Neuronal stem cell (in vitro differentiated cells): ENCODE data around the gene MALT1.

Experiments
- DNase-seq: peaks from one replicate; pipeline ENCODE4 v3.0.0-alpha.2; 2013; ENCODE audit warnings: low spot score
- H2AFZ ChIP-seq: one replicate; pipeline ENCODE4 v1.6.1; 2013; ENCODE audit warnings: mild to moderate bottlenecking, low read length, inconsistent platforms
- H2AK5ac ChIP-seq: 2 replicates; pipeline ENCODE4 v1.6.1; 2013; ENCODE audit warnings: low read depth, mild to moderate bottlenecking, inconsistent platforms, low read length, moderate library complexity, mixed read lengths
- H2BK120ac ChIP-seq: 2 replicates; pipeline ENCODE4 v1.6.1; 2013; ENCODE audit warnings: low read depth, mild to moderate bottlenecking, inconsistent platforms, low read length, moderate library complexity, mixed read lengths
- H2BK12ac ChIP-seq: one replicate; pipeline ENCODE4 v1.6.1; 2013; ENCODE audit warnings: low read length, inconsistent platforms
- H2BK15ac ChIP-seq: 2 replicates; pipeline ENCODE4 v1.6.1; 2013; ENCODE audit warnings: mild to moderate bottlenecking, low read length, inconsistent platforms, mixed read lengths
- H2BK5ac ChIP-seq: one replicate; pipeline ENCODE4 v1.6.1; 2013; ENCODE audit warnings: inconsistent platforms, mild to moderate bottlenecking, low read length, moderate library complexity
- H3K14ac ChIP-seq: one replicate; pipeline ENCODE4 v1.6.1; 2013; ENCODE audit warnings: low read length, inconsistent platforms
- H3K18ac ChIP-seq: 2 replicates; pipeline ENCODE4 v1.6.1; 2013; ENCODE audit warnings: low read length, inconsistent platforms
- H3K23ac ChIP-seq: 2 replicates; pipeline ENCODE4 v1.6.1; 2013; ENCODE audit warnings: low read depth, mild to moderate bottlenecking, mixed read lengths, low read length, inconsistent platforms; ENCODE audit not compliant: poor library complexity
- H3K27ac ChIP-seq: replicated peaks from 3 replicates; pipeline ENCODE4 v1.5.1; 2013; ENCODE audit warnings: low read length, inconsistent platforms
- H3K27me3 ChIP-seq, 3 experiments: 2 replicates each; pipeline ENCODE4 v1.6.1; 2013; ENCODE audit warnings: low read length in 3 of 3, mild to moderate bottlenecking in 2 of 3, inconsistent platforms in 1 of 3, low read depth in 1 of 3, mixed read lengths in 1 of 3, moderate library complexity in 1 of 3; ENCODE audit not compliant: control insufficient read depth in 3 of 3, insufficient read depth in 3 of 3
- H3K36me3 ChIP-seq, 2 donors: replicated peaks in 1 of 2; 2 replicates each; pipeline ENCODE4 v1.6.1; 2013; ENCODE audit warnings: low read length in 2 of 2; ENCODE audit not compliant: control insufficient read depth in 2 of 2, insufficient read depth in 2 of 2
- H3K4ac ChIP-seq: 2 replicates; pipeline ENCODE4 v1.6.1; 2013; ENCODE audit warnings: inconsistent platforms, mild to moderate bottlenecking, low read length, moderate library complexity
- H3K4me1 ChIP-seq, 2 donors: 1 replicate in 1 of 2; 2 replicates in 1 of 2; pipeline ENCODE4 v1.6.1; 2013; ENCODE audit warnings: low read length in 2 of 2, low read depth in 1 of 2; ENCODE audit not compliant: control insufficient read depth in 2 of 2, insufficient read depth in 1 of 2
- H3K4me2 ChIP-seq: one replicate; pipeline ENCODE4 v1.6.1; 2013; ENCODE audit warnings: mild to moderate bottlenecking, low read length, inconsistent platforms; ENCODE audit not compliant: insufficient read depth, poor library complexity, severe bottlenecking
- H3K4me3 ChIP-seq, 2 donors: 2 replicates each; pipeline ENCODE4 v1.5.1; 2013; ENCODE audit warnings: low read length in 2 of 2, mild to moderate bottlenecking in 2 of 2, inconsistent platforms in 1 of 2, moderate library complexity in 1 of 2
- H3K79me1 ChIP-seq: one replicate; pipeline ENCODE4 v1.6.1; 2013; ENCODE audit warnings: low read depth, mild to moderate bottlenecking, inconsistent platforms, low read length, moderate library complexity
- H3K9ac ChIP-seq: one replicate; pipeline ENCODE4 v1.6.1; 2013; ENCODE audit warnings: mild to moderate bottlenecking, low read depth, low read length, inconsistent platforms; ENCODE audit not compliant: poor library complexity
- H3K9me3 ChIP-seq, 2 donors: replicated peaks in 1 of 2; 2 replicates each; pipeline versions ENCODE3 to v1.6.1; 2013; ENCODE audit warnings: low read length in 2 of 2, mild to moderate bottlenecking in 2 of 2, inconsistent platforms in 1 of 2, low read depth in 1 of 2, mixed read lengths in 1 of 2, moderate library complexity in 1 of 2; ENCODE audit not compliant: control insufficient read depth in 2 of 2, insufficient read depth in 1 of 2
- H4K8ac ChIP-seq: one replicate; pipeline ENCODE4 v1.6.1; 2013; ENCODE audit warnings: low read depth, mild to moderate bottlenecking, inconsistent platforms, low read length, moderate library complexity
- H4K91ac ChIP-seq: one replicate; pipeline ENCODE4 v1.6.1; 2013; ENCODE audit warnings: low read length, low read depth, mild to moderate bottlenecking, inconsistent platforms; ENCODE audit not compliant: poor library complexity
- WGBS, 2 donors: extraction: QIAGEN DNeasy Blood & Tissue Kit; methylation state at CpG; one replicate each; pipeline ENCODE4 v1.1.7; 2013; ENCODE audit warnings: missing lambda C conversion rate in 2 of 2, mixed read lengths in 1 of 2; ENCODE audit not compliant: insufficient read length in 2 of 2, insufficient replicate concordance in 1 of 2; ENCODE audit errors: extremely low coverage in 2 of 2; 5-methylcytosine and 5-hydroxymethylcytosine counted together

MALT1 gene

GRCh38 chr18:58694221-58694620, 23.0 kb downstream of the MALT1 start:
- H3K4me1 ChIP-seq = no peaks in the 10 kb centered on the region
- H2BK12ac ChIP-seq = no peak overlapping the region
- H3K18ac ChIP-seq = no peak overlapping the region
- H2AK5ac ChIP-seq = no peak overlapping the region
- no peak overlapping the region for H3K4ac ChIP-seq
- no peak overlapping the region for H4K91ac ChIP-seq
- H4K8ac ChIP-seq = no peak overlapping the region
- peaks cover 0 to 14% of the 10 kb centered on the region in 2 donors for H3K9me3 ChIP-seq
- no peak overlapping the region for H3K4me2 ChIP-seq
- no peaks in the 10 kb centered on the region for H3K79me1 ChIP-seq
- no peak overlapping the region for H3K14ac ChIP-seq
- no peak overlapping the region for H2AFZ ChIP-seq
- no peak overlapping the region for H3K4me3 ChIP-seq
- no peak overlapping the region for H3K9ac ChIP-seq
- no peak overlapping the region for H3K23ac ChIP-seq
- no peak overlapping the region for H2BK120ac ChIP-seq
- peaks cover 5 to 65% of the 10 kb centered on the region in 2 donors for H3K36me3 ChIP-seq
- DNase-seq = no peak
- H3K27ac ChIP-seq = no peak overlapping the region
- H3K27me3 ChIP-seq = no peaks in the 10 kb centered on the region
- H2BK15ac ChIP-seq = no peak overlapping the region
- no peak overlapping the region for H2BK5ac ChIP-seq
- no CpG with 5 or more reads among the region's 1 CpG for WGBS, 2 donors

- no peak overlapping the region for H3K4me2 ChIP-seq
- H2AFZ ChIP-seq = no peak overlapping the region
- H3K79me1 ChIP-seq = no peaks in the 10 kb centered on the region
- no peak overlapping the region for H4K8ac ChIP-seq
- no peak overlapping the region for H2BK12ac ChIP-seq
- H3K14ac ChIP-seq = no peak overlapping the region
- peaks cover 2 to 65% of the 10 kb centered on the region in 2 donors for H3K36me3 ChIP-seq
- no peak overlapping the region for H4K91ac ChIP-seq
- no peak overlapping the region for H3K27ac ChIP-seq
- H3K9me3 ChIP-seq = peaks cover 0 to 9% of the 10 kb centered on the region in 2 donors
- no peaks in the 10 kb centered on the region for H3K27me3 ChIP-seq
- no peaks in the 10 kb centered on the region for H3K4me1 ChIP-seq
- no CpG with 5 or more reads among the region's 8 CpGs for WGBS, 2 donors
- H3K18ac ChIP-seq = no peak overlapping the region
- H2BK5ac ChIP-seq = no peak overlapping the region
- no peak overlapping the region for H2AK5ac ChIP-seq
- H3K4ac ChIP-seq = no peak overlapping the region
- DNase-seq = no peak
- no peak overlapping the region for H3K9ac ChIP-seq
- H3K4me3 ChIP-seq = no peak overlapping the region
- H3K23ac ChIP-seq = no peak overlapping the region
- no peak overlapping the region for H2BK120ac ChIP-seq
- no peak overlapping the region for H2BK15ac ChIP-seq
Measured at GRCh38 chr18:58694720-58695468, 23.6 kb downstream of the MALT1 start.

- H4K91ac ChIP-seq = no peak overlapping the region
- H3K23ac ChIP-seq = no peak overlapping the region
- no peaks in the 10 kb centered on the region for H3K27me3 ChIP-seq
- H3K9me3 ChIP-seq = peaks cover 0 to 6% of the 10 kb centered on the region in 2 donors
- no peak overlapping the region for H2AFZ ChIP-seq
- H3K4ac ChIP-seq = no peak overlapping the region
- H3K27ac ChIP-seq = no peak overlapping the region
- H2BK120ac ChIP-seq = no peak overlapping the region
- H3K18ac ChIP-seq = no peak overlapping the region
- H3K14ac ChIP-seq = no peak overlapping the region
- H4K8ac ChIP-seq = no peak overlapping the region
- WGBS, 2 donors = no CpG with 5 or more reads among the region's 5 CpGs
- no peaks in the 10 kb centered on the region for H3K79me1 ChIP-seq
- H3K4me2 ChIP-seq = no peak overlapping the region
- no peak overlapping the region for H2BK5ac ChIP-seq
- H2BK15ac ChIP-seq = no peak overlapping the region
- H3K4me3 ChIP-seq = no peak overlapping the region
- no peaks in the 10 kb centered on the region for H3K4me1 ChIP-seq
- H2BK12ac ChIP-seq = no peak overlapping the region
- H3K36me3 ChIP-seq = peaks cover 2 to 65% of the 10 kb centered on the region in 2 donors
- no peak for DNase-seq
- no peak overlapping the region for H2AK5ac ChIP-seq
- H3K9ac ChIP-seq = no peak overlapping the region
Measured at GRCh38 chr18:58695772-58696171, 24.5 kb downstream of the MALT1 start.

GRCh38 chr18:58697146-58697545, 25.9 kb downstream of the MALT1 start:
- no peak overlapping the region for H3K18ac ChIP-seq
- no CpG with 5 or more reads among the region's 4 CpGs for WGBS, 2 donors
- no peak overlapping the region for H3K23ac ChIP-seq
- H3K4me3 ChIP-seq = no peak overlapping the region
- no peak overlapping the region for H3K4ac ChIP-seq
- no peak overlapping the region for H2BK12ac ChIP-seq
- no peak overlapping the region for H3K4me2 ChIP-seq
- no peak overlapping the region for H2BK5ac ChIP-seq
- no peak overlapping the region for H3K9ac ChIP-seq
- H4K91ac ChIP-seq = no peak overlapping the region
- peaks cover 1 to 73% of the 10 kb centered on the region in 2 donors for H3K36me3 ChIP-seq
- peaks cover 0 to 2% of the 10 kb centered on the region in 2 donors for H3K9me3 ChIP-seq
- H2AFZ ChIP-seq = no peak overlapping the region
- no peak overlapping the region for H3K14ac ChIP-seq
- no peak overlapping the region for H3K27ac ChIP-seq
- H3K79me1 ChIP-seq = no peaks in the 10 kb centered on the region
- DNase-seq = no peak
- H2BK120ac ChIP-seq = no peak overlapping the region
- H3K4me1 ChIP-seq = no peaks in the 10 kb centered on the region
- no peak overlapping the region for H2BK15ac ChIP-seq
- H4K8ac ChIP-seq = no peak overlapping the region
- H2AK5ac ChIP-seq = no peak overlapping the region
- no peaks in the 10 kb centered on the region for H3K27me3 ChIP-seq
